HEK293 (cell line): Measurements from ENCODE around the gene OR13G1.

Source experiments
- ZBTB17 ChIP-seq: fragments of 450-650 bp; formaldehyde crosslinking; IDR thresholded peaks from 2 replicates; pipeline ENCODE4 v1.5.1; 2016; ENCODE audit warnings: missing biosample characterization, missing genetic modification characterization
- ZNF138 ChIP-seq: fragments of 450-650 bp; formaldehyde crosslinking; IDR thresholded peaks from 2 replicates; pipeline ENCODE4 v1.5.1; 2016; ENCODE audit warnings: missing biosample characterization, missing genetic modification characterization, borderline replicate concordance
- ZNF335 ChIP-seq: fragments of 450-650 bp; formaldehyde crosslinking; conservative IDR thresholded peaks from 2 replicates; pipeline ENCODE4 v1.5.1; 2016; ENCODE audit warnings: missing biosample characterization, missing genetic modification characterization
- ZNF529 ChIP-seq: fragments of 450-650 bp; formaldehyde crosslinking; IDR thresholded peaks from 2 replicates; pipeline ENCODE4 v1.5.1; 2017; ENCODE audit warnings: missing genetic modification characterization, missing biosample characterization; ENCODE audit not compliant: insufficient replicate concordance
- ZNF530 ChIP-seq: fragments of 450-650 bp; formaldehyde crosslinking; IDR thresholded peaks from 2 replicates; pipeline ENCODE4 v1.5.1; 2016; ENCODE audit warnings: low read depth, missing biosample characterization, missing genetic modification characterization
- ZNF548 ChIP-seq: fragments of 450-650 bp; formaldehyde crosslinking; IDR thresholded peaks from 2 replicates; pipeline ENCODE4 v1.5.1; 2016; ENCODE audit warnings: missing biosample characterization, missing genetic modification characterization
- TF ChIP-seq, protein P1 (sequence below): fragments of 450-650 bp; formaldehyde crosslinking; IDR thresholded peaks from 2 replicates; pipeline ENCODE4 v1.5.1; 2016; ENCODE audit warnings: missing biosample characterization, missing genetic modification characterization

Gene OR13G1

DNA sequence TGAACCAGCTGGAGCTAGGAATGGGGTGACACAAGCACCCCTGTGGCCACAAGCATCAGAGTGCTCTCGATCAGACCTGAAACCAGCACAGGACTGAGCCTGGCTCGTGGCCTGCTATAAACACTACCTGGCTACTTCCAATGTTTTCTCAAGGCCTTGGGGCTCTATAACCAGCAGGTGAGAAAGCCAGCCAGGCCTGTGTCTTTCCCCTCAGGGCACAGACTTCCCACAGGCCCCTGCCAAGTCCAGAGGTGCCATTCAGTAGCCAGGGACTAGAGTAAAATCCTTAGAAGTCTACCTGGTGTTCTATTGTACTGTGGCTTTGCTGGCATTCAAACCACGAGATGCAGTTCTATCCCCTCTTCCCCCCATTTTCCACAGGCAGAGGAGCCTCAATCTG lies 51.6 kb downstream of the OR13G1 start (continued):
- no peak for TF ChIP-seq ZNF138 (tag by site-specific recombination)
- TF ChIP-seq ZNF529 (tag by site-specific recombination), result no peak
- no peak for TF ChIP-seq ZNF548 (tag by site-specific recombination)
- TF ChIP-seq ZNF530 (tag by site-specific recombination), result no peak
- TF ChIP-seq, protein P1, sequence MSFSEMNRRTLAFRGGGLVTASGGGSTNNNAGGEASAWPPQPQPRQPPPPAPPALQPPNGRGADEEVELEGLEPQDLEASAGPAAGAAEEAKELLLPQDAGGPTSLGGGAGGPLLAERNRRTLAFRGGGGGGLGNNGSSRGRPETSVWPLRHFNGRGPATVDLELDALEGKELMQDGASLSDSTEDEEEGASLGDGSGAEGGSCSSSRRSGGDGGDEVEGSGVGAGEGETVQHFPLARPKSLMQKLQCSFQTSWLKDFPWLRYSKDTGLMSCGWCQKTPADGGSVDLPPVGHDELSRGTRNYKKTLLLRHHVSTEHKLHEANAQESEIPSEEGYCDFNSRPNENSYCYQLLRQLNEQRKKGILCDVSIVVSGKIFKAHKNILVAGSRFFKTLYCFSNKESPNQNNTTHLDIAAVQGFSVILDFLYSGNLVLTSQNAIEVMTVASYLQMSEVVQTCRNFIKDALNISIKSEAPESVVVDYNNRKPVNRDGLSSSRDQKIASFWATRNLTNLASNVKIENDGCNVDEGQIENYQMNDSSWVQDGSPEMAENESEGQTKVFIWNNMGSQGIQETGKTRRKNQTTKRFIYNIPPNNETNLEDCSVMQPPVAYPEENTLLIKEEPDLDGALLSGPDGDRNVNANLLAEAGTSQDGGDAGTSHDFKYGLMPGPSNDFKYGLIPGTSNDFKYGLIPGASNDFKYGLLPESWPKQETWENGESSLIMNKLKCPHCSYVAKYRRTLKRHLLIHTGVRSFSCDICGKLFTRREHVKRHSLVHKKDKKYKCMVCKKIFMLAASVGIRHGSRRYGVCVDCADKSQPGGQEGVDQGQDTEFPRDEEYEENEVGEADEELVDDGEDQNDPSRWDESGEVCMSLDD (tag by site-specific recombination), result no peak
- no peak for TF ChIP-seq ZBTB17 (tag by site-specific recombination)
- TF ChIP-seq ZNF335 (tag by site-specific recombination), result no peak
